Cerebellar cortex (tissue), 1 donor: ENCODE measurements around the gene ARAP1.

Experiments used
- DNase-seq: peaks from one replicate; pipeline ENCODE4 v3.0.0-alpha.2; 2015; ENCODE audit warnings: low spot score

The ARAP1 gene

GRCh38 chr11:72742513-72743320 is 9.5 kb downstream of the ARAP1 start:
- DNase-seq: no peak

GRCh38 chr11:72741849-72742512 is 10.2 kb downstream of the ARAP1 start:
- no peak for DNase-seq

- no peak for DNase-seq
Measured at GRCh38 chr11:72741429-72741833, 10.8 kb downstream of the ARAP1 start.

GRCh38 chr11:72740562-72741428 is 11.4 kb downstream of the ARAP1 start:
- no peak for DNase-seq

GRCh38 chr11:72740060-72740424 is 12.2 kb downstream of the ARAP1 start:
- no peak for DNase-seq

- no peak for DNase-seq
Measured at GRCh38 chr11:72739240-72740059, 12.8 kb downstream of the ARAP1 start.

GRCh38 chr11:72738199-72739141 is 13.7 kb downstream of the ARAP1 start:
- DNase-seq: no peak

- no peak for DNase-seq
Measured at GRCh38 chr11:72737336-72737735, 14.9 kb downstream of the ARAP1 start.

GRCh38 chr11:72736452-72737069 is 15.6 kb downstream of the ARAP1 start:
- DNase-seq: no peak

GRCh38 chr11:72735495-72736027 is 16.6 kb downstream of the ARAP1 start:
- no peak for DNase-seq

- DNase-seq: no peak
Measured at GRCh38 chr11:72732329-72732728, 19.9 kb downstream of the ARAP1 start.

- DNase-seq: no peak
Measured at GRCh38 chr11:72730737-72731136, 21.5 kb downstream of the ARAP1 start.

GRCh38 chr11:72730243-72730642 is 22.0 kb downstream of the ARAP1 start:
- no peak for DNase-seq

GRCh38 chr11:72727521-72727920 is 24.7 kb downstream of the ARAP1 start:
- no peak for DNase-seq

- DNase-seq: no peak
Measured at GRCh38 chr11:72726266-72727220, 25.7 kb downstream of the ARAP1 start.

- DNase-seq: no peak
Measured at GRCh38 chr11:72725724-72726028, 26.5 kb downstream of the ARAP1 start.

GRCh38 chr11:72724851-72725723 is 27.1 kb downstream of the ARAP1 start:
- DNase-seq: peak; percentile 94

- no peak for DNase-seq
Measured at GRCh38 chr11:72724021-72724551, 28.1 kb downstream of the ARAP1 start.
